GM11168 (cell line): ENCODE data around the gene CUTC.
"Not testable (repeated sequence)": the region's sequence is repeated elsewhere in the genome, so short reads cannot be mapped to it uniquely, and the experiment has no call there.

ENCODE experiments used
- in situ Hi-C: fragments of 300-500 bp; cut with MboI; formaldehyde crosslinking; loops from one replicate; pipeline ENCODE4 v1.12.0; 2022; ENCODE audit warnings: low sequenced_read_pairs; ENCODE audit not compliant: unreplicated experiment

Gene CUTC

DNA sequence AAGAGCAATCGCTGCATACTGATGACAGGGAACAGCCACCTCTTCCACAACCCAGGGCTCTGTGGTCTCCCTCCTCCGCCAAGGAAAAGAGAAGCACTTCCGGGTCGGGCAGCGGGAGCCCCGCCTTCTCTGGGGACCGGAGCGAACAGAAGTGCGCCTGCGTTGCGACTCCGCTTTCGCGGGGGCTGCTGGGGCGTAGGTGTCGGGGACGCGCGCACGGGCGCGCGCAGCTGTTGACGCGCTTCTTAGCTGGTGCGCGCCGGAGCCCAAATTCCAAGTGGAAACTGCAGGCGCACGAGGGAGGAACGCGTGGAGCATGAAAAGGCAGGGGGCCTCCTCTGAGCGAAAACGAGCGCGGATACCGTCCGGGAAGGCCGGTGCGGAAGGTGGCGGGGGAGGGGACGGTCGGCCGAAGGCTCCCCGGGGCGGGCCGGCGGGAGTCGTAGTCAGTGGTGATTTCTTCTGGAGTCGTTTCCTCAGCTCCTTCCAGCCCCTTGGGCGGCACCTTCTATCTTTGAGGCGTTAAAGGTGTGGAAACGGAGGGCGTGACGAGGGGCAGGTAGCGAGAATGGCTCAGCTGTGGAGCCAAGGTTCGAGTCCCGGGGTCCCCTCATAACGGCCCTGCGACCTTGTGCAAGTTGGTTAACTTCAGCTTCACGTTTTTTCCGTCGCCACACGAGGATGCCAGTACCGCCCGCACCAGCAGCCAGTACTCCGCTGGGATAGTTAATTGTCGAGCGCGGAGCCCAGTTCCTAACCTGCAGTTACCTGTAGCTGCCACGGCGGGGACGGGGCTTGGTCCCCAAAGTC lies at the start of gene CUTC, which contains the start of gene COX15:
Gene CUTC (plus strand): TSS at position 202 of the 810 bp plus-strand sequence. CDS start 115 bp downstream, at position 317.
Gene COX15 (minus strand): TSS at position 95 of the 810 bp plus-strand sequence. CDS start 78 bp downstream, at position 17.
- in situ Hi-C loops: no loop called here

DNA sequence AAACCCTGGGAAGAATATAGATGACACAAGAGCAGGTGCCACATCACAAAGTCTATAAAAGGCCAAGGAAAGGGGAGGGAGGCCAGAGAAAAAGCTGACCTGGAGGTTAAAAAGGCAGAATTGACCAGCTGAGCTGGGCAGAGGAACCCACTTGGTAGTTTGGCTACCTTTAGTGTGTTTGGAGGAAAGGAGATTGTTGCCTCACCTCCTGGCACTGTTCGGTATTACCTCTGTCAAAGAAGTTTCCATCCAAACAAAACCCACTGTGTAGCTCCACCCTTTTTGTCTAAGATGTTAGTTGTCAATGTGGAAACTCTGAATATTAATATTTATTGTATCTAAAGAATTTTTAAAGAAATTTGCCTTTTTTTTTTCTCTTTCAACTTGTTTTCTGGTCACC lies 49.3 kb upstream of the CUTC start:
- in situ Hi-C loops: no loop called here

DNA sequence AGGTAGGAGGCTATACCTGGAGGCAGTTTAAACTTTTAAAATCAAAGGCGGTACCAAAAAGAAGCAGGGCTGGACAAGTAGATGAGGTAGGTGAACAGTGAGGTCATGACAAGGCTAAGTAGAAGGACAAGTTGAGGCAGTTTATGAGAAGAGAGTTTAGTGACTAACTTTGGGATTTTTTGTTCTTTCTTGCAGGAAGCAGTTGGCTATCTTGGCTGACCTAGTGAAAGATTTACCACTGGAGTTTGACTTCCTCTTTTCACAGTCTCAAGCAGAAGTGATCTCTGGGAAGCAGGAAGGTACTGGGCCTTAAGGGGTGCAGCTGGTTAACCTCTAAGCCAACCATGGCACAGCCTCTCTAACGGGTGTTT lies 46.5 kb upstream of the CUTC start:
- in situ Hi-C loops: no loop called here

GRCh38 chr10:99689461-99689860 lies 42.6 kb upstream of the CUTC start:
- in situ Hi-C loops: no loop called here

- in situ Hi-C loops: no loop called here
Observed at GRCh38 chr10:99693933-99694583, 38.0 kb upstream of the CUTC start.

DNA sequence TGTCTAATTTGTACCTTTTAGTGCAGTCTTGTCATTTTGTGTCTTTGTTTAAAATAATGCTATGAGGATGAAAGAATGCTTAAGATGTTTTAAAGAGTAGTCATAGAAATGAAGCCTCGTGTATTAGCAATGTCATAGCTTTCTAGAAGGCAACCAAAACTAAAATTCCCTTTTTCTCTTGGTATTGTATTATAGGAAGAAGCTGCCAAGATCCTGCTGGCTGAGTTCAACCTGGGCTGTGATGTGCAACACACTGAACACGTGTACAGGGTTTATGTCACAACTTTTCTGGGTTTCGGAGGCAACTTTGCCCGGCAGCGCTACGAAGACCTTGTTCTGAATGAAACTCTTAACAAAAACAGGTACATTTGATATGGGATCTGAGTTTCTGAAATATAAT lies 36.3 kb upstream of the CUTC start:
- in situ Hi-C loops: no loop called here

DNA sequence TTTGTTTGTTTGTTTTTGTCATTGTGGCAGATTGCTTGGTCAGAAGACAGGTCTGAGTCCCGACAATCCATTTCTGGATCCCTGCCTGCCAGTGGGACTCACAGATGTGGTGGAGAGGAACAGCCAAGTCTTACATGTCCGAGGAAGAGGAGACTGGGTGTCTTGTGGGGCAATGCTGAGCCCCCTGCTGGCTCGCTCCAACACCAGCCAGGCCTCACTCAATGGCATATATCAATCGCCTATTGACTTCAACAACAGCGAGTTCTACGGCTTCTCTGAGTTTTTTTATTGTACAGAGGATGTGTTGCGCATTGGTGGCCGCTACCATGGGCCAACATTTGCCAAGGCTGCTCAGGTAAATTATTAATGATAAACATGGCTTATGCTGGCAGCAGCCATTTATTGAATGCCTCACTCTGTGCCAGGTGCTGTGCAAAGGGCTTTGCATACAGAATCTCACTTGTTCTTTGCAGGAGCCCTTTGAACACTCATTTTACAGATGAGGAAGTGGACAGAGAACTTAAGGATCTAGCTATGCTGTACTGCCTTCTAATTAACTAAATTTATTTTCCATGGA lies 33.4 kb upstream of the CUTC start:
- in situ Hi-C loops: no loop called here

DNA sequence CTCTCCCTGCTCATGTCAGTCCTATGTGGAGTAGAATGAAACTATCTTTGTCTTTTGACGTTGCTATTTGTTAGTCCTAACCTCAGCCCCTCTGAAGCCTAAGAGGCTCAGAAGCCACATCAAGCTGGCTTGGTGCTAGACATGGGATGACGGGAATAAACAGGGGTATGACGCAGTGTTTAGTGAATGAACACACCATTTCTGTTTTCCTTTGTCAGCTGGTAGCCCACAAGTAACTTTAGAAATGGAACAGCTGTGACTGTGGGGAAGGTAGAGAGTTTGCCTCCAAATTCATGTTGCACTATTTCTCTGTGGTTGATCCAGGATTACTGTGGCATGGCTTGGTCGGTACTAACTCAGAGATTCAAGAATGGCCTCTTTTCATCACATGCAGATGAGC lies 31.4 kb upstream of the CUTC start:
- in situ Hi-C loops: no loop called here

DNA sequence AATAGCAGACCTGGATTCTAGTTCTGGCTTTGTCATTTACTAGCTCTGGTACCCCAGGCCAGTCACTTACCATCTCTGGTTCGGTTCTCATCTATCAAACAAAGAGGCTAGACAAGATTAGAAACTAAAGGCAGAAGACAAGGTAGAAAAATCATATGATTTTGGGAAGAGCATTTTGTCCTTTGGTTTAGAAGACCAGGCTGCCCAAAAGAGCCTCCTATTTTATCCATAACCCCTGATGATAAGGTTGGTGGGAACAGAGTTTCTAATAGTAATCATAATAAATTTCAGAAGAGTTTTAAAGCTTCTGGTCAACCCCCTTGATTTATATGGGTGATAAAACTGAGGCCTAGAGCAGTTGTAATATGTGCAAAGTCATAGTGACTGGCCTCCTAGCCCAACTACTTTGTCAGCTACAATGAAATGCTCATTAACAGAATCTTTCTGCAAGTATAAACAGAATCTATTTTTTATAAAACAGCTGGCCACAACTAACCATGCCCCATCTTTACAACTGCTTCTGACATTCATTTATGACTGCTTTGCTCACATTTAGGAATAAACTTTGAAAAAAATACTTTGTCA lies 23.5 kb upstream of the CUTC start:
- in situ Hi-C loops: no loop called here

DNA sequence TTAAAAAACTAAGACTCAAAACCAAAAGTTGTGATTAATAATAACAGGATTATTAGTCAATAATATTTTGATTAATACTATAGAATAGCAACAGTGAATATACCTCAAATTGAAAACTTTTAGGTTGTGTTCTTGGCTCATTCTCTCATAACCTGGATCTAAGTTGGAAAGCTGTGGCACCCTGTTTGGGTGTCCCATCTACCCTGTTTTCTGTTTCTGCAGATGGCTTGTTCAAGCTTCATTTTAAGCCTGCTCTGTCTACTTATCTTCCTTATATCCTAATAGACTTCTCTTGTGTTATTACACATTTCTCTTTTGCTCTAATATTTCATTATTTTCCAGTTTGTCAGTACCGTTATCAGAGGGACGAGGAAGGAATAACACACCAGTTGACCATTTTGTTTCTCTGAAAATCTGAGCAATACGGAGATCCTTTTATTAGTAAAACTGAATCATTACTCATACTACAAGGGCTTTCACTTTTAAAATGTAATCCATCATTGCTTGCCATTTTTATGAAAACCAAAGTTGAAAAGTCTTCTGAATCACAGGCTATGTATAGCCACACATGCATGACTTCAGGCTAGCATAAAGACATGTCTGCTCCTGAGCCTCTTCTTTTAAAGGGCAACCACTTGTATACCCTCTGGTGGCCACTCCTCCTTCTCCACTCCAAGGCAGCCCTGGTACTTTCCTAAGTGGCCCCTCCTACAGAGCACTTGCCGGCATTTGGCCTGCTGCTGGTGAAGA lies 22.4 kb upstream of the CUTC start:
- in situ Hi-C loops: loop anchor here (10.0 kb wide), 1 partner anchor 85 kb away; the partner anchor contains the start of gene SLC25A28

DNA sequence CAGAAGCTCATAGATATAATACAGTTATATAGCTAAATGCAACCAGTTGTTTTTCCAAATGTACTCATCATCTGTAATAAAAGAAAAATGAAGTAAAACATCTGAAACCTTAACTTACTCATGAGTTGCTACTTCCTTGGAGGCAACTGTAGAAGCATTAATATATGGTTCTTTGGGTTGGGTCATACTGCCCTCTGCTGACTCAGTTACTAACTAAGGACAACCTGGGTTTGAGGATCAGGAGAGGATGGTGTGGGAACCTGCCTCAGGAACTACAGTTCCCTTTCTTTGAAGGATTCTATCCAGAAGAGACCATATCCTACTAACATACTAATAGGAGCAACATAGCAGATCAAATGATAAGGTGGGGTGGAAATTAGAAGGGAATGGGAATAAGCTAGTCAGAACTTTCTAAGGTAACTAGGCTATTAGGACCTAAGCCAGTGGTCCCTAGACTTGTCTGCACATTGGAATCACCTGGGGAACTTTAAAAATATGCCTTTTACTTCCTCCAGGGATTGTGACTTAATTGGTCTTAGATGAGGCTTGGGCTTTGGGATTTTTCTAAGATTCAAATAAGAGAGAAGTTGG lies 20.8 kb upstream of the CUTC start:
- in situ Hi-C loops: loop anchor here (10.0 kb wide), 1 partner anchor 86 kb away; the partner anchor contains the start of gene SLC25A28

GRCh38 chr10:99714446-99714845 lies 17.6 kb upstream of the CUTC start:
- in situ Hi-C loops: loop anchor here (10.0 kb wide), 1 partner anchor 90 kb away; the partner anchor contains the start of gene SLC25A28

DNA sequence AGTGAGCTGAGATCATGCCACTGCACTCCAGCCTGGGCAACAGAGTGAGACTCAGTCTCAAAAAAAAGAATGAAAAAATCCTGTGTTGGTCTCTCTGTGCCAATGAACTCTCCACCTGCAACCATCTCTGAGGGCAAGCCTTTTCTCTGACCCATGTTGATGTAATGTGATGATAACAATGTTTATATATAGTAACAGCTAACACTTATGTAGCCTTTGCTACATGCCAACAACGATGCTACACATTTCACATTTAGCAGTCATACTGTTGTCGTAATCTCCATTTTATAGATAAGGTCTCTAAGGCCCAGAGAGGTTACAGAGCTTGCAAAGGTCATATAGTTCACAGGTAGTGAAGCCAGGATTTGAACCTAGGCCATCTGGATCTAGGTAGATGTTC lies 11.6 kb upstream of the CUTC start:
- in situ Hi-C loops: no loop called here

DNA sequence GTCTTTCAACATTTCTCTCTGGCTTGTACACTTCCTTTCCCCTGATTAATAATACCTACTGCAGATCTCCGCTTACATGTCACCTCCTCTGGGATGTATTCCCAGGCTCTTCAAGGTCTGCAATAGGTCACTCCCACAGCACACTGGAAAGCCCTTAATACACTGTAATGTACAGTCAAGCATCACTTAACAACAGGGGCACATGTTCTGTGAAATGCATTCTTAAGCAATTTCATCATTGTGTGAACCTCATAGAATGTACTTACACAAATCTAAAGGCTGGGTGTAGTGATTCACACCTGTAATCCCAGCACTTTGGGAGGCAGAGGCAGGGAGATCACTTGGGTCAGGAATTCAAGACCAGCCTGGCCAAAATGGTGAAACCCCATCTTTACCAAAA lies 2.0 kb upstream of the CUTC start:
- in situ Hi-C loops: no loop called here

GRCh38 chr10:99731306-99732032 lies 565 bp upstream of the CUTC start:
- in situ Hi-C loops: no loop called here

GRCh38 chr10:99733366-99733765 lies 1.3 kb downstream of the CUTC start:
- in situ Hi-C loops: no loop called here

- in situ Hi-C loops: not testable (repeated sequence)
Observed at GRCh38 chr10:99734111-99734510, 2.1 kb downstream of the CUTC start.

DNA sequence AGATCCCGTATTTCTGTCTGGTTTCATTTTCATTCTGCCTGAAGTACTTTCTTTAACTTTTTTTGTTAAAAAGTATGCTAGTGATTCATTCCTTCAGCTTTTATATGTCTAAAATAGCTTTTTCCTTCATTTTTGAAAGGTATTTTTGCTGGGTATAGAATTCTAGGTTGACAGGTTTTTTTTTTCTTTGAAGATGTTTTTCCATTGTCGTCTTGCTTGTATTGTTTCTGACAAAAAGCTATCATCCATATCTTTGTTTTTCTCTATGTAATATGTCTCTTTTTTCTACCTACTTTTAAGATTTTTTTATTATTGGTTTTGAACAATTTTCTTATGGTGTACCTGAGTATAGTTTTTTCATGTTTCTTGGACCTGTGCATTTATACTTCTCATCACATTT lies 8.2 kb downstream of the CUTC start:
- in situ Hi-C loops: no loop called here

DNA sequence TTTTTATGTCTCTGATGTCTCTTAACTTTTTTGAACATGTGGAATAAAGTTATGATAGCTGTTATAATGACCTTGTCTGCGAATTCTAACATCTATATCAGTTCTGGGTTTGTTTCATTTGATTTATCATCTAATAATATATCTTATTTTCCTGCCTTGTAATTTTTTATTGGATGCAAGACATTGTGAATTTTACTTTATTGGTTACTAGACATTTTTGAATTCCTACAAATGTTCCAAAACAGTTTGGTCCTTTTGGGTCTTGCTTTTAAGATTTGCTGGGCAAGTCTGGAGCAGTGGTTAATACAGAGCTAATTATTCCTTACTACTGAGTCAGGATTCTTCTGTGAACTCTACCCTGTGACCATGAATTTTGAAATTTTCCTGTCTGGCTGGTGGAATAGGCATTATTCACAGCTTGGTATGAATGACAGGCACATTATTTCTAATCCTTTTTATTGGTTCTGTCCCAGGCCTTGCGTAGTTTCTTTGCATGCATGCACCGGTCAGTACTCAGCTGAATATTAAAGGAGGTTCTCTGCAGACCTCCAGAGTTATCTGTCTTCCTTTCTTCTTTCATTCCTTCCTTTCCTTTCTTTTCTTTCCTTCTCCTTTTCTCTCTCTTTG lies 9.0 kb downstream of the CUTC start:
- in situ Hi-C loops: no loop called here
